Smooth muscle cell (in vitro differentiated cells): ENCODE measurements around the gene OSBPL10. TPM values are rescaled to one million over a fixed set of nuclear protein-coding genes. Genes with fewer than 3 reads are reported as not detected.

Experiments
- DNase-seq: peaks from one replicate; lab custom pipeline; 2025; ENCODE audit not compliant: unreplicated experiment; lab: John Stamatoyannopoulos, UW
- H2AFZ ChIP-seq: fragments of 200-600 bp; sonication (generic); 2 replicates; pipeline ENCODE4 v1.6.0; 2016; ENCODE audit warnings: antibody characterized with exemption, low read depth, mild to moderate bottlenecking
- H3F3A ChIP-seq: fragments of 200-600 bp; sonication (generic); 2 replicates; pipeline ENCODE4 v1.6.0; 2017; ENCODE audit warnings: antibody characterized with exemption, low read depth
- H3K27ac ChIP-seq: fragments of 200-600 bp; sonication (generic); 2 replicates; pipeline ENCODE4 v1.5.1; 2016; ENCODE audit warnings: low read depth, mild to moderate bottlenecking
- H3K27me3 ChIP-seq: fragments of 200-600 bp; sonication (generic); 2 replicates; pipeline ENCODE4 v1.6.1; 2016; ENCODE audit warnings: low read depth, mild to moderate bottlenecking
- H3K36me3 ChIP-seq: fragments of 200-600 bp; sonication (generic); 2 replicates; pipeline ENCODE4 v1.5.1; 2016; ENCODE audit warnings: low read depth
- H3K4me1 ChIP-seq: fragments of 200-600 bp; sonication (generic); 2 replicates; pipeline ENCODE4 v1.5.1; 2016; ENCODE audit warnings: low read depth
- H3K4me2 ChIP-seq: fragments of 200-600 bp; sonication (generic); 2 replicates; pipeline ENCODE4 v1.6.0; 2016; ENCODE audit warnings: mild to moderate bottlenecking
- H3K4me3 ChIP-seq: fragments of 200-600 bp; sonication (generic); 2 replicates; pipeline ENCODE4 v1.5.1; 2016; ENCODE audit warnings: mild to moderate bottlenecking
- H3K79me2 ChIP-seq: fragments of 200-600 bp; sonication (generic); 2 replicates; pipeline ENCODE4 v1.6.0; 2016; ENCODE audit warnings: low read depth, mild to moderate bottlenecking
- H3K9ac ChIP-seq: fragments of 200-600 bp; sonication (generic); 2 replicates; pipeline ENCODE4 v1.6.0; 2016; ENCODE audit warnings: low read depth
- H3K9me3 ChIP-seq: fragments of 200-600 bp; sonication (generic); replicated peaks from 2 replicates; pipeline ENCODE4 v1.5.1; 2016; ENCODE audit warnings: low read depth
- H4K20me1 ChIP-seq: fragments of 200-600 bp; sonication (generic); 2 replicates; pipeline ENCODE4 v1.6.0; 2016; ENCODE audit warnings: low read depth
- CTCF ChIP-seq: fragments of 200-600 bp; sonication (generic); IDR thresholded peaks from 2 replicates; pipeline ENCODE4 v1.5.1; 2017; ENCODE audit warnings: borderline replicate concordance, mild to moderate bottlenecking, antibody characterized with exemption; ENCODE audit not compliant: insufficient read depth, poor library complexity, severe bottlenecking
- WGBS: methylation state at CpG from one replicate; pipeline ENCODE4 v1.1.7; 2016; ENCODE audit warnings: low lambda C conversion rate; 5-methylcytosine and 5-hydroxymethylcytosine counted together
- polyA plus RNA-seq: library from polyadenylated mRNA; unstranded; fragments of >200 nt; fragmentation: Nextera tagmentation; extraction: Ambion mirVana; gene quantifications from 2 replicates; pipeline ENCODE4 v1.2.1, GENCODE V29; 2016
- total RNA-seq: library from RNA; depleted of rRNA; stranded (reverse); fragments of >200 nt; gene quantifications from 2 replicates; pipeline ENCODE4 v1.2.3, GENCODE V29; 2014

OSBPL10 gene
- total and polyA plus RNA-seq, 2 experiments from 2014 or later: 48.9 to 91.5 TPM

GRCh38 chr3:31753050-31753425 is 228.0 kb downstream of the OSBPL10 start:
- H3K4me2 ChIP-seq: no peak overlapping the region
- no peak for DNase-seq
- no peak overlapping the region for H3K4me3 ChIP-seq
- 94% methylated on average over 7 of the region's 7 CpGs for WGBS
- no peak overlapping the region for H3K9ac ChIP-seq
- TF ChIP-seq CTCF: no peak
- peaks cover 5% of the 10 kb centered on the region for H3F3A ChIP-seq
- no peaks in the 10 kb centered on the region for H3K4me1 ChIP-seq
- peaks cover 26% of the 10 kb centered on the region for H4K20me1 ChIP-seq
- no peak overlapping the region for H2AFZ ChIP-seq
- no peaks in the 10 kb centered on the region for H3K9me3 ChIP-seq
- H3K36me3 ChIP-seq: no peaks in the 10 kb centered on the region
- peaks cover 42% of the 10 kb centered on the region for H3K79me2 ChIP-seq
- H3K27ac ChIP-seq: no peak overlapping the region
- H3K27me3 ChIP-seq: no peaks in the 10 kb centered on the region

- TF ChIP-seq CTCF: no peak
- Histone ChIP-seq H3F3A (peaks cover 5% of the 10 kb centered on the region), H3K27ac (no peak overlapping the region), H3K4me1 (no peaks in the 10 kb centered on the region), H2AFZ (no peak overlapping the region), H3K79me2 (peaks cover 40% of the 10 kb centered on the region), H3K36me3 (no peaks in the 10 kb centered on the region), H4K20me1 (peaks cover 26% of the 10 kb centered on the region), H3K4me3 (no peak overlapping the region), H3K9me3 (no peaks in the 10 kb centered on the region), H3K4me2 (no peak overlapping the region), H3K27me3 (no peaks in the 10 kb centered on the region), H3K9ac (no peak overlapping the region)
- WGBS: 83% methylated on average over 7 of the region's 7 CpGs
- no peak for DNase-seq
These were observed 228.6 kb downstream of the OSBPL10 start for GRCh38 chr3:31752305-31753049.

GRCh38 chr3:31750341-31750740 is 230.7 kb downstream of the OSBPL10 start:
- Histone ChIP-seq H3K27ac (no peak overlapping the region), H3K79me2 (peaks cover 30% of the 10 kb centered on the region), H4K20me1 (peaks cover 30% of the 10 kb centered on the region), H2AFZ (no peak overlapping the region), H3K9ac (no peak overlapping the region), H3K4me2 (no peak overlapping the region), H3K4me3 (no peak overlapping the region), H3K4me1 (no peaks in the 10 kb centered on the region), H3F3A (peaks cover 5% of the 10 kb centered on the region), H3K9me3 (no peaks in the 10 kb centered on the region), H3K36me3 (no peaks in the 10 kb centered on the region), H3K27me3 (no peaks in the 10 kb centered on the region)
- TF ChIP-seq CTCF: no peak
- 82% methylated on average over 2 of the region's 2 CpGs for WGBS
- no peak for DNase-seq

- H3K36me3 ChIP-seq: no peaks in the 10 kb centered on the region
- WGBS: 26% methylated on average over 5 of the region's 5 CpGs
- no peak overlapping the region for H3K4me3 ChIP-seq
- peaks cover 5% of the 10 kb centered on the region for H3F3A ChIP-seq
- no peaks in the 10 kb centered on the region for H3K4me1 ChIP-seq
- no peaks in the 10 kb centered on the region for H3K27me3 ChIP-seq
- TF ChIP-seq CTCF: no peak
- no peak overlapping the region for H2AFZ ChIP-seq
- H3K9ac ChIP-seq: no peak overlapping the region
- H3K27ac ChIP-seq: no peak overlapping the region
- H3K9me3 ChIP-seq: no peaks in the 10 kb centered on the region
- no peak for DNase-seq
- peak overlapping the region; percentile 59 for H3K4me2 ChIP-seq
- H3K79me2 ChIP-seq: peaks cover 30% of the 10 kb centered on the region
- peaks cover 17% of the 10 kb centered on the region for H4K20me1 ChIP-seq
These were observed 232.1 kb downstream of the OSBPL10 start for GRCh38 chr3:31748933-31749295.
